NB4 (cell line): ENCODE measurements around the gene DNAH2.

Experiments used
- DNase-seq: peaks from one replicate; pipeline ENCODE4 v3.0.0; 2010; ENCODE audit warnings: low read depth
- H3K4me3 ChIP-seq: one replicate; pipeline ENCODE4 v1.5.1; 2011; ENCODE audit warnings: mild to moderate bottlenecking, low read depth, low read length, moderate library complexity
- MYC ChIP-seq: IDR thresholded peaks from 2 replicates; pipeline ENCODE4 v1.6.1; 2011; ENCODE audit warnings: low read depth, low read length
- POLR2A ChIP-seq: IDR thresholded peaks from 2 replicates; pipeline ENCODE4 v1.6.1; 2011; ENCODE audit warnings: mild to moderate bottlenecking; ENCODE audit not compliant: insufficient read length; ENCODE audit errors: extremely low read depth
- TF ChIP-seq, protein P1 (sequence below): IDR thresholded peaks from 2 replicates; pipeline ENCODE4 v1.6.1; 2011; ENCODE audit warnings: low read depth, low read length
- TF ChIP-seq, protein P2 (sequence below): IDR thresholded peaks from one replicate; pipeline ENCODE4 v1.5.1; 2012; ENCODE audit warnings: low read depth, low read length

The DNAH2 gene

DNA sequence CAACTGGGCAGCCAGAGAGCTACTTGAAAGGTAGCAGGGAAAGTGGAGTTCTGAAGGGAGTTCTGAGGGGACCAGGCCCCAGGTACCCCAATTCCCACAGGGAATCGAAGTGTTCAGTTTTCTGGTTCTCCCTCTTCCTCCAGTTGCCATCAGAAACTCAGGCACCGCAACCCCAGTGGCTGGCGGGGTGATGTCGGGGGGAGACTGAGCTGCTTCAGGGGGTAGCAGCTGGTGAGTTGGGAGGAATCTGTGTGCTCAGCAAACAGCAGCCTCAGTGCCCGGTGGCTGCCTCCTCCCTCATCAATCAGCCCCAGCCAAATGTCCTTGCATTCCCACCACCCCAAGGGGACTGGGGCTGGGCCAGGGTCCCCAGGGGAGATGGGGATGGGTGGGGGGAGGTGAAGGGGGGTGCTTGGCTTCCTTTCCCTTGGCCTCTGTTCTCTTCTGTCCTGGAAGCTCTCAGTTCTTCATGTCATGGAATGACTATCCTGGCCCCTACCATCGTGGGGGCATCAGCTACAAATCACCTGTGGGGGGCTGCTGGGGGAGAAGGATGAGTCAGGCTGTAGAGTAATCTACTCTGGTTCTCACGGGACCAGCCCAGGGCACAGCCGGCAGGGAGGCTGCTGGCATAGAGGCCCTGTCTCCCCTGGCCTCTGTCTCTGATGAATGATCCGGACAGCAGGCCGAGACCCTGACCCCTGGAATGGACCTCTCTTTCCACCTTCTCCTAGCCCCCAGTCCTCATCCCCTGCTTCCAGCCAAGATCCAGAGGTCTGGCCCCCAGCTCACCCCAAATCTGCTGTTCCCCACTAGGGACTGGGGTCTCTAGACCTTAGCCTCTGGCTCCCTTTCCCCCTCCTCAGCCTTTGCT is 2.6 kb upstream of the DNAH2 start:
- TF ChIP-seq, protein P1, sequence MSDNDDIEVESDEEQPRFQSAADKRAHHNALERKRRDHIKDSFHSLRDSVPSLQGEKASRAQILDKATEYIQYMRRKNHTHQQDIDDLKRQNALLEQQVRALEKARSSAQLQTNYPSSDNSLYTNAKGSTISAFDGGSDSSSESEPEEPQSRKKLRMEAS = no peak
- TF ChIP-seq MYC = no peak
- TF ChIP-seq, protein P2, sequence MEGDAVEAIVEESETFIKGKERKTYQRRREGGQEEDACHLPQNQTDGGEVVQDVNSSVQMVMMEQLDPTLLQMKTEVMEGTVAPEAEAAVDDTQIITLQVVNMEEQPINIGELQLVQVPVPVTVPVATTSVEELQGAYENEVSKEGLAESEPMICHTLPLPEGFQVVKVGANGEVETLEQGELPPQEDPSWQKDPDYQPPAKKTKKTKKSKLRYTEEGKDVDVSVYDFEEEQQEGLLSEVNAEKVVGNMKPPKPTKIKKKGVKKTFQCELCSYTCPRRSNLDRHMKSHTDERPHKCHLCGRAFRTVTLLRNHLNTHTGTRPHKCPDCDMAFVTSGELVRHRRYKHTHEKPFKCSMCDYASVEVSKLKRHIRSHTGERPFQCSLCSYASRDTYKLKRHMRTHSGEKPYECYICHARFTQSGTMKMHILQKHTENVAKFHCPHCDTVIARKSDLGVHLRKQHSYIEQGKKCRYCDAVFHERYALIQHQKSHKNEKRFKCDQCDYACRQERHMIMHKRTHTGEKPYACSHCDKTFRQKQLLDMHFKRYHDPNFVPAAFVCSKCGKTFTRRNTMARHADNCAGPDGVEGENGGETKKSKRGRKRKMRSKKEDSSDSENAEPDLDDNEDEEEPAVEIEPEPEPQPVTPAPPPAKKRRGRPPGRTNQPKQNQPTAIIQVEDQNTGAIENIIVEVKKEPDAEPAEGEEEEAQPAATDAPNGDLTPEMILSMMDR = no peak
- no peak for TF ChIP-seq POLR2A
- DNase-seq = no peak
- H3K4me3 ChIP-seq = no peak overlapping the region

DNA sequence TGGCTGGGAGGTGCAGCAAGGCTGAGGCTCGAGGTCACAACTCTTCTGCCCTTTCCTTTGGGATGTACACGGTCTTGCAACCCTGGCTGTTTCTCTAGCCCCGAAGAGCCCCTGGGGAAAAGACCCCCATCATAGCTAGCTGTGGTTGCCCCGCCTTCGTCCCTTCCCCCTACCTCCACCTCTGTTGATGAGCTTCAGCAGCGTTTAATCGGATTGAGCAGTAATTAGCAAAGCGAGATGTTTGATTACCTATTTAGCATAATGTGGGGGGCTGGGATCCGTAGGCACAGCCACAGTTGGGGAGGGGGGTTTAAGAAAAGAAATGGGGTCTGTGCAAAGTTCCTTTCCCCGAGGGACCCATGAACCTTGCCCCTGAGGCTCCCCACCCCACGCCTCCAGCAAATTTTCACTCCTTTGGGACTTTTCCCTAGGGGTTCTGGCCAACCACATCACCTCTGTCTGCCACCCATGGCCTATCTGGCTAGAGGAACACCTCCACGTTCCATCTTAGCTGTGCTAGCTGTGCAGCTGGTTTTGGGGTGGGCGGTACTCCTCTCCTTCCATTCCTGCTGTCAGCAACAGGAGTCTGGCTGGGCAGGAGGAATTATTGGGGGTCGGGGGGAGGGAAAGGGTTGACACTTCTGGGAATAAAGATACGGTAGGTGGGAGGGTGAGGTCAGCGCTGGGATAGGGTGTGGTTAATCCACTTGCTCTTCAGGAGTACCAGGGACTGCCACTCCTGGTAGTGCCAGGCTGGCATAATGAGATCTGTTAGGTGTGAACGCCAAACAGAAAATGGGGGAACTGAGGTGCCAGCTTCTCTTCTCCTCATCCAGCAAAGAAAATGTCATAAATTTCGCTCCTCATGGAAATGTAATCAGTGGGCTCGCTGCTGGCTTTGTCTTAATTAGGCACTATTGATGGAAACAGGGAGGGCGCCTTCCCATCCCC is 1.3 kb upstream of the DNAH2 start:
- TF ChIP-seq MYC (no peak), POLR2A (no peak)
- TF ChIP-seq, protein P2 = no peak
- TF ChIP-seq, protein P1 = no peak
- no peak overlapping the region for H3K4me3 ChIP-seq
- no peak for DNase-seq

- DNase-seq = peak; percentile 46
- TF ChIP-seq, protein P2 = no peak
- TF ChIP-seq POLR2A (no peak), MYC (no peak)
- TF ChIP-seq, protein P1 = no peak
- no peak overlapping the region for H3K4me3 ChIP-seq
Measured at GRCh38 chr17:7717756-7718350, 309 bp downstream of the DNAH2 start.

DNA sequence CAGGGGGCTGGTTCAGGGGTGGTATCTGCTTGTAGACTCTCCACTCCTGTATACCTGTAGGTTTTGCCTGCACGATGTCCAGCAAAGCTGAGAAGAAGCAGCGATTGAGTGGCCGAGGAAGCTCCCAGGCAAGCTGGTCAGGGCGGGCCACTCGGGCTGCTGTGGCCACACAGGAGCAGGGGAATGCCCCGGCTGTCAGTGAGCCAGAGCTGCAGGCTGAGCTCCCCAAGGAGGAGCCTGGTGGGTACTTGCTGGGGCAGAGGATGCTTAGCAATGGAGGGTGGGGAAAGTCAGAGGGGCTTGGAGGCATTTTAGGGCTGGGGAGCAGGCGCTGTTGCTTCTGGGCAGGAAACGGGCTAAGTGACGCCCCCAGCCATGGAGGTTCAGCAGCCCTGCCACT is 2.1 kb downstream of the DNAH2 start:
- H3K4me3 ChIP-seq = no peak overlapping the region
- TF ChIP-seq, protein P2 = no peak
- TF ChIP-seq, protein P1 = no peak
- no peak for TF ChIP-seq POLR2A
- no peak for TF ChIP-seq MYC
- DNase-seq = no peak

DNA sequence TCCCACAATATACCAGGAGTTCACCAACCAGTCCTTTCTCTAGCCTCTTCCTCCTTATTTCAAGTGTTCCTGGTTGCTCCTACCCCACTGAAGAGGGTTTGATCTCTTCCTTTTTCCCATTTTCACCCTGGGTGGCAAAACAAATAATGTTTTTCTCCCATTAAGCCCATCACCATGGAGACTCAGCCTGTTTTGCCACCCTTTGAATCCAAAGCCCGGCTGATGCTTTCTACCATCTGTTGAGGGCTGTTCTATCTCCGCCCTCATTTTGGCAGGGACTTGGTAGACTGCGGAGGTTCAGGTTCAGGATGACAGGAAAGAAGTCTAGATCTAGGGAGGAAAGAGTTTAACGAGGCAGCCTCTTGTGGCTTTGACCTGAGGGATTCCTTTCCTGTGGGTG is 2.6 kb downstream of the DNAH2 start:
- TF ChIP-seq, protein P2 = no peak
- TF ChIP-seq MYC (no peak), POLR2A (no peak)
- TF ChIP-seq, protein P1 = no peak
- H3K4me3 ChIP-seq = no peak overlapping the region
- no peak for DNase-seq
